ENCODE measurements around the gene KIAA0753. TPM values are rescaled to one million over a fixed set of nuclear protein-coding genes. Genes with fewer than 3 reads are reported as not detected.

The KIAA0753 gene
- total and polyA plus RNA-seq, 2 of the 8 experiments (the other 6 are each of a cell fraction or from before 2014, with no cell fraction given): 5.0 to 27.1 TPM

GRCh38 chr17:6632530-6632929, 8.0 kb downstream of the KIAA0753 start:
- Histone ChIP-seq H3K9ac (replicated peaks in 1 of 4; ENCODE audit: extremely low read depth in 1 of 4, low read depth in 3 of 4, low read length in 3 of 4) (no peak overlapping the region), H2BK120ac (replicated peaks; ENCODE audit: low read depth, low read length) (no peak overlapping the region), H4K20me1 (replicated peaks in 1 of 2; ENCODE audit: control insufficient read depth in 1 of 2, insufficient read depth in 2 of 2, low read length in 2 of 2) (peaks cover 1 to 3% of the 10 kb centered on the region in 2 experiments), H3K79me1 (ENCODE audit: low read depth, low read length) (0 out of 2 replicates have a peak, but pooled peaks cover 1% of the 10 kb centered on the region), H2AK5ac (ENCODE audit: low read depth, low read length) (no peak overlapping the region), H2AFZ (ENCODE audit: low read length) (no peak overlapping the region), H2BK12ac (ENCODE audit: low read depth, low read length) (no peak overlapping the region), H3K14ac (ENCODE audit: insufficient read length) (no peak overlapping the region), H3K36me3 (ENCODE audit: control insufficient read depth in 2 of 4, insufficient read depth in 4 of 4, low read length in 3 of 4) (peaks cover 15 to 34% (median 31%) of the 10 kb centered on the region in 4 experiments), H4K91ac (replicated peaks; ENCODE audit: insufficient read length, low read length) (no peak overlapping the region), H3K79me2 (ENCODE audit: control insufficient read depth in 1 of 2, insufficient read depth in 2 of 2, low read length in 2 of 2) (0 out of 4 replicates have a peak, but pooled peaks cover 0 to 4% of the 10 kb centered on the region in 2 experiments), H2BK15ac (ENCODE audit: low read length) (no peak overlapping the region), H3K4ac (replicated peaks; ENCODE audit: insufficient read length, low read depth, low read length) (no peak overlapping the region), H3K23ac (ENCODE audit: insufficient read length) (no peak overlapping the region), H3K18ac (ENCODE audit: extremely low read depth, low read length) (no peak overlapping the region), H3K27me3 (replicated peaks in 1 of 4; ENCODE audit: control insufficient read depth in 3 of 4, extremely low read depth in 1 of 4, insufficient read depth in 3 of 4, low read length in 3 of 4) (no peaks in the 10 kb centered on the region), H3K9me3 (ENCODE audit: insufficient read depth in 2 of 2, low read depth in 1 of 2, low read length in 1 of 2) (no peaks in the 10 kb centered on the region), H2BK5ac (ENCODE audit: low read depth, low read length) (no peak overlapping the region), H3K4me2 (ENCODE audit: insufficient read depth in 1 of 2, low read depth in 2 of 2, low read length in 2 of 2) (no peak overlapping the region), H4K5ac (ENCODE audit: insufficient read length, low read depth, low read length) (no peak overlapping the region), H2BK20ac (ENCODE audit: low read length) (no peak overlapping the region), H3K23me2 (ENCODE audit: low read depth, low read length) (no peaks in the 10 kb centered on the region), H3K56ac (replicated peaks; ENCODE audit: insufficient read length, low read depth, low read length) (no peak overlapping the region), H3K27ac (ENCODE audit: low read depth, low read length) (no peak overlapping the region), H4K8ac (ENCODE audit: extremely low read depth, insufficient read depth, low read length) (no peak overlapping the region), H3K4me1 (replicated peaks in 1 of 4; ENCODE audit: control insufficient read depth in 3 of 4, insufficient read depth in 4 of 4, low read length in 3 of 4) (no peaks in the 10 kb centered on the region), H3K4me3 (ENCODE audit: extremely low read depth in 1 of 4, insufficient read depth in 2 of 4, low read depth in 3 of 4, low read length in 4 of 4) (no peak overlapping the region)
- FAIRE-seq (no peak), DNase-seq (ENCODE audit: low read depth in 1 of 2, low spot score in 2 of 2) (no peak)
- CTCF ChIA-PET (ENCODE audit: partially characterized antibody): no interaction called here
- POLR2A ChIA-PET (ENCODE audit: partially characterized antibody): no interaction called here
- TF ChIP-seq SP2 (IDR thresholded peaks at IDR 0.05; ENCODE audit: low read length) (no peak), HDAC2 (IDR thresholded peaks at IDR 0.05; ENCODE audit: borderline replicate concordance in 1 of 2, low read depth in 2 of 2, low read length in 2 of 2) (no peak), NANOG (IDR thresholded peaks at IDR 0.05; ENCODE audit: insufficient read depth, low read depth, low read length, poor library complexity, severe bottlenecking) (no peak), POLR2A (IDR thresholded peaks at IDR 0.05; ENCODE audit: control extremely low read depth in 1 of 2, low read depth in 2 of 2, low read length in 2 of 2) (no peak), ZNF274 (IDR thresholded peaks at IDR 0.05; ENCODE audit: borderline replicate concordance, extremely low read depth, low read length) (no peak), ATF3 (IDR thresholded peaks at IDR 0.05; ENCODE audit: insufficient read depth, low read depth, low read length) (no peak)
- TF ChIP-seq, protein P1, sequence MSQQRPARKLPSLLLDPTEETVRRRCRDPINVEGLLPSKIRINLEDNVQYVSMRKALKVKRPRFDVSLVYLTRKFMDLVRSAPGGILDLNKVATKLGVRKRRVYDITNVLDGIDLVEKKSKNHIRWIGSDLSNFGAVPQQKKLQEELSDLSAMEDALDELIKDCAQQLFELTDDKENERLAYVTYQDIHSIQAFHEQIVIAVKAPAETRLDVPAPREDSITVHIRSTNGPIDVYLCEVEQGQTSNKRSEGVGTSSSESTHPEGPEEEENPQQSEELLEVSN (IDR thresholded peaks at IDR 0.05): no peak
